Tibial nerve (tissue), 4 donors: Measurements from ENCODE around the gene LRRC28. TPM values are rescaled to one million over a fixed set of nuclear protein-coding genes. Genes with fewer than 3 reads are reported as not detected.

Experiments used
- DNase-seq, 2 donors: peaks; one replicate each; pipeline ENCODE4 v3.0.0-alpha.2; 2019; ENCODE audit warnings: low spot score in 2 of 2
- H3K27ac ChIP-seq, 4 donors: fragments of 200-600 bp; sonication (generic) in 3 of 4; one replicate each; pipeline ENCODE4 v1.5.1; 2017 to 2019; ENCODE audit warnings: mild to moderate bottlenecking in 1 of 4
- H3K27me3 ChIP-seq, 2 donors: fragments of 200-600 bp; sonication (generic) in 1 of 2; one replicate each; pipeline versions ENCODE4 v1.5.1 to v1.6.0; 2017 to 2019
- H3K36me3 ChIP-seq, 3 donors: fragments of 200-600 bp; sonication (generic); one replicate each; pipeline ENCODE4 v1.5.1; 2018 to 2019
- H3K4me1 ChIP-seq, 4 donors: fragments of 200-600 bp; sonication (generic) in 3 of 4; one replicate each; pipeline ENCODE4 v1.5.1; 2017 to 2019
- H3K4me3 ChIP-seq, 4 donors: fragments of 200-600 bp; sonication (generic) in 3 of 4; one replicate each; pipeline ENCODE4 v1.5.1; 2017 to 2019; ENCODE audit warnings: mild to moderate bottlenecking in 1 of 4, moderate library complexity in 1 of 4
- H3K9me3 ChIP-seq, 4 donors: fragments of 200-600 bp; sonication (generic) in 3 of 4; one replicate each; pipeline ENCODE4 v1.5.1; 2017 to 2019
- EP300 ChIP-seq, 2 donors: sonication (generic); formaldehyde crosslinking; IDR thresholded peaks; one replicate each; pipeline ENCODE4 v1.6.1; 2017; ENCODE audit warnings: antibody characterized with exemption in 2 of 2, mild to moderate bottlenecking in 1 of 2
- POLR2A ChIP-seq, 2 donors: fragments of 450-650 bp; IDR thresholded peaks; one replicate each; pipeline ENCODE4 v1.6.1; 2017; ENCODE audit warnings: antibody characterized with exemption in 2 of 2, mild to moderate bottlenecking in 2 of 2, moderate library complexity in 2 of 2
- WGBS, 2 donors: methylation state at CpG; one replicate each; pipeline ENCODE4 v1.1.5; 2018; 5-methylcytosine and 5-hydroxymethylcytosine counted together
- total RNA-seq, 4 donors: library from RNA; depleted of rRNA; stranded (reverse); fragments of >200 nt; gene quantifications; one replicate each; pipeline ENCODE4 v1.1.0, GENCODE V29; 2016
- TF ChIP-seq, protein P1 (sequence below), 5 experiments: fragments of 200-600 bp in 3 of 5; fragments of 450-650 bp in 2 of 5; sonication (generic) in 3 of 5; IDR thresholded peaks; one replicate each; pipeline ENCODE4 v1.5.1; 2016 to 2019; ENCODE audit warnings: antibody characterized with exemption in 5 of 5, mild to moderate bottlenecking in 3 of 5, moderate library complexity in 2 of 5

LRRC28 gene
- total RNA-seq, 4 donors from 2014 or later, result 21.6 to 73.4 (median 33.5) TPM

DNA sequence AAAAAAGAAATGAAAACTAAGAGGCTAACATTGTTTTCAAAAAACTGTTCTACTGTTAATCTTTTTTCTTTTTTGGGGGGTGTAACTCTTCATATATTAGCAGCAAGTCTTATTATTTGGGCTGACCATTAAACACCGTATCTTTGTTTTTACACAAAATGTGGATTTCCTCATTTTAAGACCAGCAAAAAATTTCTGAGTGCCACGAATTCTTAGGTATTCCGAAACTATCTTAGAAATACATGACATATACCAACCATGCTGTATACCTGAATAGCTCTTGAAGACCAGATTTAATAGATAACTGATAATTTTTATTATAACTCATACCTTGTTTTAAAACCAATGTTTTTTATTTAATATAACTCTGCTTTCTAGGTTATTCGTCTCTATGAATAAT is 1.3 kb upstream of the LRRC28 start:
- no peaks in the 10 kb centered on the region for H3K27me3 ChIP-seq
- no peak for TF ChIP-seq EP300 (IDR thresholded peaks at IDR 0.05)
- 13% methylated on average over 4 of the region's 4 CpGs for WGBS, 2 donors
- H3K4me3 ChIP-seq, result peak overlapping the region; percentile 44 to 95 (median 89)
- H3K4me1 ChIP-seq, result peaks cover 0 to 44% (median 12%) of the 10 kb centered on the region in 4 donors
- peaks cover 0 to 3% (median 0%) of the 10 kb centered on the region in 3 donors for H3K36me3 ChIP-seq
- no peak for DNase-seq
- H3K9me3 ChIP-seq, result no peaks in the 10 kb centered on the region
- peak overlapping the region; percentile 21 to 95 (median 88) for H3K27ac ChIP-seq

DNA sequence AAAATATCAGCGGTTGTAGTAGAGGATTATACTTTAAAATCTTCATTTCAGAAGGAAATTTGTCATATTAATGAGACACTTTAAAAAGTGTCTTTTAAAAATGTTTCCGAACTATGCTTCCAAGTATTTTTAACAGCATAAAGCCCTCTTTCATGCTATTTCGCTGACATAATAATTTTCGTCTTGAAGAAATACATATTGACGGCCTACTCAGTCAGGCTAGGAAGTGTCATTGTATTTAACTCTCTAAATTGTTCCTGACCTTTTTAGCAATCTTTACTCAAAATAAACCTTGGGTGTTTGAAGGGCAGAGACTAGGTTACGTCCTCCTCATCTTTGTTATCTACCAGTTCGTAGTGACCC is 806 bp upstream of the LRRC28 start:
- no peak for TF ChIP-seq EP300 (IDR thresholded peaks at IDR 0.05)
- TF ChIP-seq, protein P1, sequence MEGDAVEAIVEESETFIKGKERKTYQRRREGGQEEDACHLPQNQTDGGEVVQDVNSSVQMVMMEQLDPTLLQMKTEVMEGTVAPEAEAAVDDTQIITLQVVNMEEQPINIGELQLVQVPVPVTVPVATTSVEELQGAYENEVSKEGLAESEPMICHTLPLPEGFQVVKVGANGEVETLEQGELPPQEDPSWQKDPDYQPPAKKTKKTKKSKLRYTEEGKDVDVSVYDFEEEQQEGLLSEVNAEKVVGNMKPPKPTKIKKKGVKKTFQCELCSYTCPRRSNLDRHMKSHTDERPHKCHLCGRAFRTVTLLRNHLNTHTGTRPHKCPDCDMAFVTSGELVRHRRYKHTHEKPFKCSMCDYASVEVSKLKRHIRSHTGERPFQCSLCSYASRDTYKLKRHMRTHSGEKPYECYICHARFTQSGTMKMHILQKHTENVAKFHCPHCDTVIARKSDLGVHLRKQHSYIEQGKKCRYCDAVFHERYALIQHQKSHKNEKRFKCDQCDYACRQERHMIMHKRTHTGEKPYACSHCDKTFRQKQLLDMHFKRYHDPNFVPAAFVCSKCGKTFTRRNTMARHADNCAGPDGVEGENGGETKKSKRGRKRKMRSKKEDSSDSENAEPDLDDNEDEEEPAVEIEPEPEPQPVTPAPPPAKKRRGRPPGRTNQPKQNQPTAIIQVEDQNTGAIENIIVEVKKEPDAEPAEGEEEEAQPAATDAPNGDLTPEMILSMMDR (IDR thresholded peaks at IDR 0.05), result no peak
- no peak for TF ChIP-seq POLR2A (IDR thresholded peaks at IDR 0.05)
- Histone ChIP-seq H3K4me3 (peak overlapping the region; percentile 44 to 95 (median 89)), H3K36me3 (no peaks in the 10 kb centered on the region), H3K27me3 (no peaks in the 10 kb centered on the region), H3K27ac (peak overlapping the region; percentile 82 to 95 (median 88)), H3K4me1 (peaks cover 0 to 44% (median 12%) of the 10 kb centered on the region in 4 donors), H3K9me3 (no peaks in the 10 kb centered on the region)
- no peak for DNase-seq
- WGBS, 2 donors, result 7% methylated on average over 7 of the region's 7 CpGs

DNA sequence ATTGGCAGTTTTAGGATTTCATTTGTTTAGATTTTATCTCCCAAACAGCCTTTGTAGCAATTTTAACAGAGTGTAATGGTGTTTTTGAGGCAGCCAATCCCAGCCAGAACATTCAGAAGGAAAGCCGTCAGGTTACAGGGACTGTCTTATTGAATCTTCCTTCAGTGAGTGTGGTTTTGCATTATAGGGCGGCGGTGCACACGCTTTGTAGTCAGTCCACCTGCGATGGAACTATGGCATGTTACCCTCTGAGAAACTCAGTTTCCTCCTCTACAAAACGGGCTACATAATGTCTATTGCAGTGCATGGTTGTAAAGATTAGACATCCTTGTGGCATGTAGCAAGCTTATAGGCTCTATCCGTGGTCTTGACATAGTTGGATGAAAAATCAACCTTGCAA is 1.0 kb downstream of the LRRC28 start:
- TF ChIP-seq, protein P1 (IDR thresholded peaks at IDR 0.05), result no peak
- TF ChIP-seq POLR2A (IDR thresholded peaks at IDR 0.05), result no peak
- no peak for TF ChIP-seq EP300 (IDR thresholded peaks at IDR 0.05)
- 75 to 78% methylated on average over 7 of the region's 7 CpGs for WGBS, 2 donors
- Histone ChIP-seq H3K27ac (no peak overlapping the region), H3K4me1 (peaks cover 0 to 39% (median 12%) of the 10 kb centered on the region in 4 donors), H3K27me3 (no peaks in the 10 kb centered on the region), H3K9me3 (no peaks in the 10 kb centered on the region), H3K4me3 (peak overlapping the region in 2 of 4 donors; percentile 84 to 94), H3K36me3 (peaks cover 0 to 2% (median 0%) of the 10 kb centered on the region in 3 donors)
- no peak for DNase-seq

DNA sequence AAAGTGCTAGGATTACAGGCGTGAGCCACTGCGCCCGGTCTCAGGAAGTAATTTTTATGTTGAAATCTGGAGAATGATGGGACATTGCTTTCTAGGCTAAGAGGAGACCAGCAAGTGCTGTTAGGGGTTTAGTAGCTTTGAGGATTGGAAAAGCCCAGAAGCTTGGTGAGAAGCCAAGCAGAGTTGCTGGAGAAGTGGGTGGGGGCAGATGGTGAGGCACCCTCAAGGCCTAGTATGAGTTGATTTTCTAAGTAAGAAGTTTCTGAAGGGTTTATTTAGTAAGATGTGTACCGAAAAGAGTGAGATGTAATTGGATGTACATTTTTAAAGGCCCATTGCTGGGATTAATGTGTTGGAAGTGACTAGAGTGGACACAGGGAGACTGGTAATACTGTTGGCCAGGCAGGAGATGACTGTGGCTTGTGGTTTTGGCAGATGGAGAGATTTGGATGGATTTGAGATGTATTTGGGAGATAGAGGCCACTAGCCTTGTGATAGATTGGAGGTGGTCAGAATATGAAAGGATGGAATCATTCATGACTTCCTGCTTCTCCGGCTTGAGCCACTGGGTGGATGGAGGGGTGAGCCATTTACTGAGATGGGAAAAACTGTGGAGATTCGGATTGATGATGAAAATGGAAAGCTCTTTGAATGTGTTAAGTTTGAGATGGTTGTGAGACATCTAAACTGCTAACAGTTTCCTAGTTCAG is 2.3 kb downstream of the LRRC28 start:
- no peaks in the 10 kb centered on the region for H3K9me3 ChIP-seq
- peaks cover 0 to 27% (median 12%) of the 10 kb centered on the region in 4 donors for H3K4me1 ChIP-seq
- DNase-seq, result no peak
- TF ChIP-seq POLR2A (IDR thresholded peaks at IDR 0.05) (no peak), EP300 (IDR thresholded peaks at IDR 0.05) (no peak)
- TF ChIP-seq, protein P1 (IDR thresholded peaks at IDR 0.05), result no peak
- no peak overlapping the region for H3K27ac ChIP-seq
- H3K27me3 ChIP-seq, result no peaks in the 10 kb centered on the region
- no peak overlapping the region for H3K4me3 ChIP-seq
- H3K36me3 ChIP-seq, result peaks cover 0 to 10% (median 0%) of the 10 kb centered on the region in 3 donors
- WGBS, 2 donors, result 86 to 92% methylated on average over 6 of the region's 6 CpGs

DNA sequence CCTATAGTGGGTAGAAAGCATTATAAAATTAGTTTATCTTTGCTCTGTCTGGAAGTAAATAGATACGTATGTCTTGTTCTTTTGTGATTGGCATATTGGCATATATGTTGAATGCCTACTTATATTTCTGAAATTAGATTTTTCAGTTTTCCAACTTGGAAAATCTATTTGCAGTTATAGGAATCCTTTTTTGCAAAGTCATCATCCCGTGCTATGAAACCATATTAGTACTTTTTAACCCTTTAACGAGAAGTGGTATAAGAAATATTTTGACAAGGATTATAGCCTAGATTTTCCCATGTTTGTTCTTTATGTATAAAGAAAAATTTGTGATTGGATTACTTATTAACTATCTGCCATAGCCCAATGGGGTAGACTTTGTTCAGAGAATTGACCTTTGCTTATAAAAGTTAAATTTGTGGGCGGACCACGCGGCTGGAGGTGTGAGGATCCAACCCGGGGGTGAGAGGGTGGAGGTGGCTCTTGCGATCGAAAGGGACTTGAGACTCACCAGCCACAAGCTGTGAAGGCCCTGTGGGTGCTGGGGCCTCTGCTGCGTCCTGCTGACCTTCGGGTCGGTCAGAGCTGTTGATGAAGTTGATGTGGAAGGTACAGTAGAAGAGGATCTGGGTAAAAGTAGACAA is 5.9 kb downstream of the LRRC28 start:
- no peak overlapping the region for H3K4me3 ChIP-seq
- DNase-seq, result no peak
- H3K27ac ChIP-seq, result no peak overlapping the region
- no peaks in the 10 kb centered on the region for H3K27me3 ChIP-seq
- no peaks in the 10 kb centered on the region for H3K9me3 ChIP-seq
- peaks cover 0 to 19% (median 8%) of the 10 kb centered on the region in 4 donors for H3K4me1 ChIP-seq
- peaks cover 0 to 19% (median 0%) of the 10 kb centered on the region in 3 donors for H3K36me3 ChIP-seq
- TF ChIP-seq EP300 (IDR thresholded peaks at IDR 0.05), result no peak
- TF ChIP-seq POLR2A (IDR thresholded peaks at IDR 0.05), result no peak
- TF ChIP-seq, protein P1 (IDR thresholded peaks at IDR 0.05), result no peak
- WGBS, 2 donors, result 92 to 95% methylated on average over 12 of the region's 12 CpGs
